ENCODE results near the gene NRROS.
"Not testable (repeated sequence)": the region's sequence is repeated elsewhere in the genome, so short reads cannot be mapped to it uniquely, and the experiment has no call there.

The NRROS gene

DNA sequence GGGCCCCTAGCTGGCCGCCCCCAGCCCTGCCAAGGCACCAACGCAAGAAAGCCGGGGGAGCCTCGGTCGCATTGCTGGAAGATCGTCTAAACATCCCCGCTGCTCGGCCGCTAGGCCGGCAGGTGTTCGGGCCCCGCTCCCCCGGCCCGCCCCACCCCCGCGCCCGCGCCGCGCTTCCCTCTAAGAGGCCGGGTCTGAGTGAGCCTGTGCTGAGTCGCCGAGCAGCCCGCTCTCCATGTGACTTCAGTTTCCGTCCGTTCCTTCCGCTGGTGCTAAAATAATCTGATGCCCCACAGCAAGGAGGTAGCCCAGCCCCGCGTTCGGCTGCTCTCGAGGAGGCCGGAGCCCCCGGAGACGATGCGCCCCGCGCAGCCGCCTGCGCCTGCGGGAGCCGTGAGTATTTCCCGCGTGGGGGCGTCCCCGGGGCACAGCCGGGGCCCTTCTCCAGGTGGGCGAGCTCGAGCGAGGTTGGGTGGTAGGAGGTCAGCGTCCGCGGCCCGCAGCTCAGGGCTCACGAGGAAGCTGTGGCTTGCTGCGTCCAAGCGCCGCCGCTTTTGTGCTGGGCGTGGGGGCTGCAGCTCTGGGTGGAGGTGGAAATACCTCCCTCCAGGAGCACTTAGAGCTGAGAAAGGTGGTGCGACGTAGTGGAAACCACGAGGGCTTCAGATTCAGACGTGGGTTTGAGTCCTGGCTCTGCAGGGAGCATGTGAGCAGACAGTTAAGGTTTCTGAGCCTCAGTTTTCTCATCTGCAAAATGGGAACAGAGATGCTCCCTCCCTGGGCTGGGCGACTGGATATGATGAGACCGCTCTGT is at the start of gene NRROS:
Gene NRROS, plus strand, starts transcription at position 212 of the 814 bp plus-strand sequence. CDS start 14,846 bp downstream, outside the sequence.
- peak within 1 kb of the TSS; percentile 96 for H3K4me3 Mint-ChIP-seq
- H3K36me3 Mint-ChIP-seq, result peaks cover 5% of the 10 kb centered on the region
- H3K27ac Mint-ChIP-seq, result peak within 1 kb of the TSS; percentile 97
- peak; percentile 52 for ATAC-seq (ENCODE audit: low read depth)
- peaks cover 46% of the 10 kb centered on the region for H3K4me1 Mint-ChIP-seq
- DNase-seq (ENCODE audit: low spot score in 2 of 2), result peak; percentile 68 to 71
- H3K27me3 Mint-ChIP-seq, result no peaks in the 10 kb centered on the region
- H3K9me3 Mint-ChIP-seq, result no peaks in the 10 kb centered on the region

DNA sequence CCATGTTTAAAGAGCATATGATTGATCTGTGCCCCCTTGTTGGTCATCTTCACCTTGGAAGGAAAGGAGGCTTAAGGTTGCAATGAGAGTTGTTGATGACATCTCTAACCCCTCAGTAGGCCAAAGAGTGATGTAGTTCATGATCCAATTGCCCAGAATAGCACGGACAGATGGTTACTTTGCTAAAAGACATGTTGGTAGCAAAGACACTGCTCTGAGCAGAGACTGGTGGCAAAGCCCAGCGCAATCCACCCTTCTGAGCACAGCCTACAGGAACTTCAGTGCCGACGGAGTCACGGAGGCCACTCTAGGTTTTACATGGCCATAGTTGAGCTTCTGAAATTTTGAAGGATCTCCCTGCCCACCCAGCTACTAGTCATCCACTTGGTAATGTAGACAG is 49.2 kb upstream of the NRROS start:
- H3K27ac Mint-ChIP-seq, result no peak overlapping the region
- H3K27me3 Mint-ChIP-seq, result no peaks in the 10 kb centered on the region
- ATAC-seq (ENCODE audit: low read depth) (no peak), DNase-seq (ENCODE audit: low spot score in 2 of 2) (no peak)
- no peaks in the 10 kb centered on the region for H3K9me3 Mint-ChIP-seq
- H3K4me1 Mint-ChIP-seq, result no peaks in the 10 kb centered on the region
- H3K36me3 Mint-ChIP-seq, result peaks cover 2% of the 10 kb centered on the region
- no peak overlapping the region for H3K4me3 Mint-ChIP-seq

DNA sequence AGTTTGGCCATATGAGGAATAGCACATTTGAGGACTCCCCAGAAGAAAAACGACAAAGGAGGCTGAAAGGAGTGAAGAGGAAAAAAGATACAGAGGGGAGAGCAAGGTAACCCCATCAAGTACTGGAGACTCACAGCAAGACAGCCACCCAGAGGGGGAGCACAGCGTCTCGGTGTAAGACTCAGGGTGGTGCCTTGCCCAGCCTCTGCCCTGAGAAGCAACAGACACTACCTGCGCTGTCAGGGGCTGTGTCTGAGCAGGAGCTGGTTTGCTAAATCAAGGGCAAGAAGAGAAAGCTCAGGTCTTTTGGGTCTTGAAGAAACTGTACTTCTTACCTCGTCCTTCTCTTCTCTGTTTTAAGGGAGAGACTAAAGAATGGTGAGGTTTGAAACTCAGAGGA is 43.1 kb upstream of the NRROS start:
- ATAC-seq (ENCODE audit: low read depth), result no peak
- peaks cover 5% of the 10 kb centered on the region for H3K4me1 Mint-ChIP-seq
- no peaks in the 10 kb centered on the region for H3K36me3 Mint-ChIP-seq
- no peaks in the 10 kb centered on the region for H3K9me3 Mint-ChIP-seq
- no peak overlapping the region for H3K27ac Mint-ChIP-seq
- peaks cover 8% of the 10 kb centered on the region for H3K27me3 Mint-ChIP-seq
- no peak overlapping the region for H3K4me3 Mint-ChIP-seq
- DNase-seq (ENCODE audit: low spot score in 2 of 2), result no peak

DNA sequence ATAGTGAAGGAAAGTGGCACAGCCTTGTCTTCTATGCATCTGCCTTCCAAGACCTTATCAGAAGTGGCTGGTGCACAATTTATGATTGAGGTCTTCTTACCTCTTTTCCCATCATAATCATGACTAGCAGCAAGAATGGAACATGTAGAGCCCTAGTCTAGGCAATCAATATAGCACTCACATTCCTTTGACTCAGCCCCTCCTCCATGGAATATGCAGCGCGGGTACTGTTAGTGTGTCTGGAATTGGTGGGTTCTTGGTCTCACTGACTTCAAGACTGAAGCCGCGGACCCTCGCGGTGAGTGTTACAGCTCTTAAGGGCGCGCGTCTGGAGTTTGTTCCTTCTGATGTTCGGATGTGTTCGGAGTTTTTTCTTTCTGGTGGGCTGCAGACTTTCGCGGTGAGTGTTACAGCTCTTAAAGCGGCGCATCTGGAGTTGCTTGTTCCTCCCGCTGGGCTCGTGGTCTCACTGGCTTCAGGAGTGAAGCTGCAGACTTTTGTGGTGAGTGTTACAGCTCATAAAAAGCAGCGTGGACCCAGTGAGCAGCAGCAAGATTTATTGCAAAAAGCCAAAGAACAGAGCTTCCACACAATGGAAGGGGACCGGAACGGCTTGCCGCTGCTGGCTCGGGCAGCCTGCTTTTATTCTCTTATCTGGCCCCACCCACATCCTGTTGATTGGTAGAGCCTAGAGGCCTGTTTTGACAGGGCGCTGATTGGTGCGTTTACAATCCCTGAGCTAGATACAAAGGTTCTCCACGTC is 41.3 kb upstream of the NRROS start:
- peak overlapping the region; percentile 69 for H3K4me3 Mint-ChIP-seq
- not testable (repeated sequence) for H3K36me3 Mint-ChIP-seq; H3K27me3 Mint-ChIP-seq; ATAC-seq (ENCODE audit: low read depth); H3K27ac Mint-ChIP-seq; H3K4me1 Mint-ChIP-seq; H3K9me3 Mint-ChIP-seq
- peak in 1 of 2 donors; percentile 24 for DNase-seq (ENCODE audit: low spot score in 2 of 2)

DNA sequence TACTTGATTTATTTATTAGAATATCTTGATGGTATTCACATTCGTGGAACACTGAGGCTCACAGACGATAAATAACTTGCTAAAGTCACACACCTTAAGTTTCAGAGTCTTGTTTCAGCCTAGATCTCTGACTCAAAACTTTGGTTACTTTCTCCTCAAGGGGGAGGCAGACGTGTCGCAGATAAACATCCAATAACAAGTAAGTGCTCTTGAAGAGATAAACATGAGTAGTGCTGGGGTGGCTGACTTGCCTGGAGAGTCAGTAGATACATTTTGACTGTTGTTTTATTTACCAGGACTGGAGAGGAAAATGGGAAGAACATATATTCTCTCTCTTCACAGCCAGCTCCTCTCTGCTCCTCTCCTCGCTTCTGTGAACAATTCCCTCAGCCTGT is 39.8 kb upstream of the NRROS start:
- ATAC-seq (ENCODE audit: low read depth) (no peak), DNase-seq (ENCODE audit: low spot score in 2 of 2) (no peak)
- no peak overlapping the region for H3K27ac Mint-ChIP-seq
- no peak overlapping the region for H3K4me3 Mint-ChIP-seq
- H3K27me3 Mint-ChIP-seq, result peaks cover 8% of the 10 kb centered on the region
- H3K4me1 Mint-ChIP-seq, result peaks cover 8% of the 10 kb centered on the region
- no peaks in the 10 kb centered on the region for H3K9me3 Mint-ChIP-seq
- no peaks in the 10 kb centered on the region for H3K36me3 Mint-ChIP-seq

DNA sequence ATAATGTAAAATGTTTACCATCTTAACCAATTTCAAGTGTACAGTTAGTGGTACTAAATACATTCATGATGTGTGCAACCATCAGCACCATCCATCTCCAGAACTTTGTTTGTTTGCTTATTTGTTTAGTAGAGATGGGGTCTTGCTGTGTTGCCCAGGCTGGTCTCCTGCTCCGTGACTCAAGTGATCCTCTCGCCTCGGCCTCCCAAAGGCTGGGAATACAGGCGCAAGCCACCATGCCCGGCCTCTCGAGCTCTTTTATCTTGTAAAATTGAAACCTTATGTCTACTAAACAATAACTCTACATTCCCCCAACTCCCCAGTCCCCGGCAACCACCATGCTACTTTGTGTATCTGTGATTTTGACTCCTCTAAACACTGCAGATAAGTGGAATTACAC is 39.1 kb upstream of the NRROS start:
- Mint-ChIP-seq H3K4me1 (peaks cover 9% of the 10 kb centered on the region), H3K9me3 (no peaks in the 10 kb centered on the region), H3K4me3 (no peak overlapping the region), H3K36me3 (no peaks in the 10 kb centered on the region), H3K27me3 (peaks cover 8% of the 10 kb centered on the region), H3K27ac (no peak overlapping the region)
- ATAC-seq (ENCODE audit: low read depth) (no peak), DNase-seq (ENCODE audit: low spot score in 2 of 2) (no peak)

DNA sequence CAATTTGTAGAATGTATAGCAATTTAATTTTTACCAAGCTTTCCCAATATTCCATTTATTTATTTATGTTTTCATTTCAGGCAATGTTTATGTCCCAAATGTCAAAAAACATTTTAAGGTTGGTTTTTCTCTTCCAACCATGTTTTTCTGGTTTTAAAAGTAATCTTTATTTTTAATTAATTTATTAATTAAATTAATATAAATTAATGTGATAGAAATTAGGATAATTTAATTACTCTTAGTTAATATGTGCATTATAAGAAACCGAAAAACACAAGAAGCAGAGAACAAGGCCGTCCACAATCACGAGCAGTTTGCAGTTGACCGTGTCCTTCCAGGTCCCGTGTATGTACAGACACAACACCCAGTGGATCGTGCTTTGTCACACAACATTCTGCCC is 36.8 kb upstream of the NRROS start:
- DNase-seq (ENCODE audit: low spot score in 2 of 2), result no peak
- H3K36me3 Mint-ChIP-seq, result no peaks in the 10 kb centered on the region
- peaks cover 9% of the 10 kb centered on the region for H3K4me1 Mint-ChIP-seq
- H3K27ac Mint-ChIP-seq, result no peak overlapping the region
- peaks cover 4% of the 10 kb centered on the region for H3K27me3 Mint-ChIP-seq
- ATAC-seq (ENCODE audit: low read depth), result no peak
- H3K4me3 Mint-ChIP-seq, result no peak overlapping the region
- no peaks in the 10 kb centered on the region for H3K9me3 Mint-ChIP-seq

DNA sequence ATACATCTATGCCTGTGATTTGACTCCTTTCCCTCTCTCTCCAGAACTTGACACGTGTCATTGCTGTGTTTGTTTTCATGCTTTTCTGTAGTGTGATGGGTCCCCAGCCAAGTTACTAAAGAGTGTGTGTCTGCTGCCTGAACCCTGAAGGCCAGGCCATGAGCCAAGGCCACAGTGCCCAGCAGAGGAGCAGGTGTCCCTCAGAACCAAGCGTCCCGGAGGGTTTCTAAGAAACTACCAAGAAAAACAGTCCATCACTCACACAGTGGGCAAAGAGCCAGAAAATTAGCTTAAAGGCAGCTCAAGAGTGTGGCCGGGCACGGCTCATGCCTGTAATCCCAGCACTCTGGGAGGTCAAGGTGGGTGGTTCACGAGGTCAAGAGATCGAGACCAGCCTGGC is 35.8 kb upstream of the NRROS start:
- Mint-ChIP-seq H3K4me1 (peaks cover 4% of the 10 kb centered on the region), H3K4me3 (no peak overlapping the region), H3K9me3 (no peaks in the 10 kb centered on the region), H3K27me3 (no peaks in the 10 kb centered on the region), H3K27ac (no peak overlapping the region), H3K36me3 (no peaks in the 10 kb centered on the region)
- no peak for ATAC-seq (ENCODE audit: low read depth)
- DNase-seq (ENCODE audit: low spot score in 2 of 2), result no peak

DNA sequence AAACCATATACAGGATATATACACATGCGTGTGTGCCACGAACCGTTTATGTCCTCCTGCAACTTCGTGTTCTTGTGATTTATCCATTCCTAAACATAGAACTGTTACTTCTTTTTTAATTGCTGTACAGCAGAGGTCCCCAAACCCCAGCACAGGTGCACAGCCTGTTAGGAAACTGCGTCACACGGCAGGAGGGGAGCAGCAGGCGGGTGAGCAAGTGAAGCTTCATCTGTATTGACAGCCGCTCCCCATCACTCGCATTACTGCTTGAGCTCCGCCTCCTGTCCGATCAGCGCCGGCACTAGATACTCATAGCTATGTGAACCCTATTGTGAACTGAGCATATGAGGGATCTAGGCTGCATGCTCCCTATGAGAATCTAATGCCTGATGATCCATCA is 34.9 kb upstream of the NRROS start:
- H3K36me3 Mint-ChIP-seq, result no peaks in the 10 kb centered on the region
- peaks cover 1% of the 10 kb centered on the region for H3K9me3 Mint-ChIP-seq
- H3K4me3 Mint-ChIP-seq, result peak overlapping the region; percentile 30
- DNase-seq (ENCODE audit: low spot score in 2 of 2), result peak; percentile 40 to 56
- no peak overlapping the region for H3K27ac Mint-ChIP-seq
- no peaks in the 10 kb centered on the region for H3K27me3 Mint-ChIP-seq
- H3K4me1 Mint-ChIP-seq, result peaks cover 8% of the 10 kb centered on the region
- peak; percentile 79 for ATAC-seq (ENCODE audit: low read depth)

DNA sequence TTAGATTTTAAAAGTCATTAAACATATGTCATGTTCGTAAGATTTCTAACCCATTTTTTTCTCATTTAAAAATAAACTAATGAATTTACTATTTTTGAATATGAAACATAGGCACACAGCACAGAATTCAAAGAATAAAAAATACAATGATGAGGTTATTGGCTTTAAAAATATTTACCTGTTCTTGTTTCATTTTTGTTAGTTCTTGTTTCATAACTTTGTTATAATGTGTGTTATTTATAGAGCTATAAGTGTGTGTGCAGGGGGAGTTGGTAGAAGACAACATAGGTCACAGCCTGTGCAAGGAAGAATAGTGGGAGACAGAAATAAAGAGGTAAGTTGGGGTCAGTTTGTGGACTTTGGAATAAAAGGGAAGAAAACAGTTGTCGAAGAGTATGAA is 30.8 kb upstream of the NRROS start:
- H3K27ac Mint-ChIP-seq, result peak overlapping the region; percentile 79
- H3K27me3 Mint-ChIP-seq, result no peaks in the 10 kb centered on the region
- H3K9me3 Mint-ChIP-seq, result peaks cover 1% of the 10 kb centered on the region
- H3K4me1 Mint-ChIP-seq, result peaks cover 17% of the 10 kb centered on the region
- no peak for DNase-seq (ENCODE audit: low spot score in 2 of 2)
- no peak for ATAC-seq (ENCODE audit: low read depth)
- no peak overlapping the region for H3K4me3 Mint-ChIP-seq
- no peaks in the 10 kb centered on the region for H3K36me3 Mint-ChIP-seq

DNA sequence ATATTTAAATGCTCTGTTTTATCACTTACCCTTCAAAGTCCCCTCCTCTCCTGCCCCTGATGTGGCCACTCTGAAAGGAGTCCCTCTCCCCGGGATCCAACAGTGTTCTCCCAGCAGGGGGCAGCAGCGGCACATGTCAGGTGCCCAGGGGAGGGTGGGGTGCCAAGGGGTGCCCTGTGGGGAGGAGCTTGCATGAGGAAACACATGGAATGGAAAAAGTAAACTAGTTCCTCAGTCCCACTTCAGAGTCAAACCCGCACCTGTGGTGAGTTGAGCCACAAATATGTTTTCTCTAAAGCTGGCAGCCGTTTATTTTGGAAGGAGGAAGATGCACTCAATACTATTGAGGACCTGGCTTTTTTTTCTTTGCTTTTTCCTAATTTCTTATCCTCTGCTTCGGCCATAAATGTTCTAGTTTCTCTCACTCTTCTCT is 30.1 kb upstream of the NRROS start:
- H3K27ac Mint-ChIP-seq, result peak overlapping the region; percentile 79
- peak; percentile 94 to 96 for DNase-seq (ENCODE audit: low spot score in 2 of 2)
- peaks cover 1% of the 10 kb centered on the region for H3K9me3 Mint-ChIP-seq
- no peaks in the 10 kb centered on the region for H3K36me3 Mint-ChIP-seq
- H3K4me1 Mint-ChIP-seq, result peaks cover 17% of the 10 kb centered on the region
- ATAC-seq (ENCODE audit: low read depth), result peak; percentile 87
- peak overlapping the region; percentile 49 for H3K4me3 Mint-ChIP-seq
- no peaks in the 10 kb centered on the region for H3K27me3 Mint-ChIP-seq

DNA sequence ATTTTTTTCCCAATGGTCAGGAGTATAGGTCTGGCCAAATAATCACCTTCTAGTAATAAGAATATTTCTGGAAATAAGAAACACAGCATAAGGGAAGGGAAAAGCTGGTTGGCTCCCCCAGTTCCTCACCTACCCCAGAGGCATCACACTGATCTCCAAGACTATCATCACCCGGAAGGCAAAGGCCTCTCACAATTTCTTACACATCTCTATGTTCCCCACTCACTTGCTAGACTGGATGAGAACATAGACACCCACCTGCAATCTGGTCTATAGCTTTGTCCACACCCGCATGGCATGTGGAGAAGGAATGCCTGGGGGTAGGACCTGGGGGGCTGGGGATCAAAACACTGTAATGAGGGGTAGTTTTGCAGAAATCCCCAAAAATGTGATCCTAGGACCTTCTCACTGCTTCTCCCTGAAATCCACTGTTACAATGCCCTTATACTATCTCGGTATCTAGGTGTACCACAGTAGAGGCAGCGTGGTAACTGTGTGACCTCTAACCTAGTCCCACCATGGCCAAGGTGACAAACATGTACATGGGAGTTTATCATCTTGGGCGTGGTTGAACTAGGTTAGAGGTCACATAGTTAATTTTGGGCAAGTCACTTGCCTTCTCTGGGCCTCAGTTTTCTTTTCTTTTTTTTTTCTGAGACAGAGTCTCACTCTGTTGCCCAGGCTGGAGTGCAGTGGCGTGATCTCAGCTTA is 29.5 kb upstream of the NRROS start:
- ATAC-seq (ENCODE audit: low read depth) (no peak), DNase-seq (ENCODE audit: low spot score in 2 of 2) (no peak)
- Mint-ChIP-seq H3K27ac (peak overlapping the region; percentile 79), H3K9me3 (peaks cover 1% of the 10 kb centered on the region), H3K36me3 (no peaks in the 10 kb centered on the region), H3K27me3 (no peaks in the 10 kb centered on the region), H3K4me3 (peak overlapping the region; percentile 49), H3K4me1 (peaks cover 13% of the 10 kb centered on the region)

DNA sequence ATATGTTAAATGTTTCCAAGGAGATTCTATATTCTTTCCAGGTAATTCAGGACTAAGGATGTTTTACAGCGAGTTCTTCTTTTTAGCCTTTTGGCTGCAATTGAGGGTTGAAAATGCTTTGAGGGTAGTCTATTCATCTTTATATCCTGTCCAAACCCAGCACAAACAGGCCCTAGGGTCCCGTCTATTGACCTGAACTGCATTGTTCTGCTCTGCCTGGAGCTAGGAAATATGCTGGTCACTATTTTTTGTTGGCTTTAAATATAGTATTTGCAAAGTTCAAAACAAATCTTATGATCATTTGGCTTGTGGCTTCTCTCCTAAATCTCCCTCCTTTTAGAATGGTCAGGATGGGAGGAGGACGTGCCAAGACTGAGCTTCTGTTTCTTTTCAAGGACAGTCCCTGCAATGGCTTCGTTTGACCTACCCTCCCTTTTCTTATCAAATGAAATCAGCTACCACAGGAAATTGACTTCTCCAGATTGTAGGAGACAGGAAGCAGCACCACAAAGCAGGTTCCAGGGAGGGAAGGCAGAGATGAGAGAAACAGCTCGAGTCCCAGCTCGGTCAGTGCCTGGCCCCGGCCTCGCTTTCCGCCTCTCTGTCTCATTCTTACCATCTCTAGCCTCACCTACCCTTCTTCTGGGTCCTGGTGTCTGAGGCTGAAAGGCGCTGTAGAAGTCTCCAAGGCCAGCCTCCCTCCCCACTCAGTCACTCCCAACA is 27.6 kb upstream of the NRROS start:
- ATAC-seq (ENCODE audit: low read depth) (no peak), DNase-seq (ENCODE audit: low spot score in 2 of 2) (no peak)
- no peaks in the 10 kb centered on the region for H3K36me3 Mint-ChIP-seq
- H3K4me1 Mint-ChIP-seq, result peaks cover 13% of the 10 kb centered on the region
- peaks cover 1% of the 10 kb centered on the region for H3K9me3 Mint-ChIP-seq
- H3K4me3 Mint-ChIP-seq, result no peak overlapping the region
- peak overlapping the region; percentile 16 for H3K27ac Mint-ChIP-seq
- H3K27me3 Mint-ChIP-seq, result no peaks in the 10 kb centered on the region

All from memory B cell (primary cell).